ENCODE measurements around the gene RAB10. TPM values are rescaled to one million over a fixed set of nuclear protein-coding genes. Genes with fewer than 3 reads are reported as not detected.
"Not testable (repeated sequence)": the region's sequence is repeated elsewhere in the genome, so short reads cannot be mapped to it uniquely, and the experiment has no call there.

Gene RAB10
- total RNA-seq, 1 experiment from 2014 or later, result 138 TPM

DNA sequence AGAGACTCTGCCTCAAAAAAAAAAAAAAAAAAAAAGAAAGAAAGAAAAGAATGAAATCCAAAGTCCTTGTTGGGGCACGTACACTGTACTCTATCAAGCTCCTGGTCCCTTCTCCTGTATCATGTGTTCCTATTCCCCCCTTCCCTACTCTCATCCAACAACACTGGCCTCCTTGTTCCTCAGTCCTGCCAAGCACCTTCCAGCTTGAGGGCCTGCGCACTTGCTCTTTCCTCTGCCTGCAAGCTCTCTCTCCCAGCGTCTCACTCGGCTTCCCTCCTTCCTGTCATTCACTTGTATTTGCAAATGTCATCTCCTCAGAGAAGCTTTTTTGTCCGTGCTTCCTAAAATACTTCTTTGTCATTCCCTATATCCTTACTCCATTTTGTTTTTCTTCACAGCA is 40.8 kb upstream of the RAB10 start:
- Histone ChIP-seq H3K4me2 (ENCODE audit: low read length) (no peak overlapping the region), H4K20me1 (ENCODE audit: low read length) (no peaks in the 10 kb centered on the region), H3K27me3 (ENCODE audit: low read length) (no peaks in the 10 kb centered on the region), H2AFZ (ENCODE audit: low read length) (no peak overlapping the region), H3K36me3 (ENCODE audit: low read depth, low read length) (no peaks in the 10 kb centered on the region), H3K4me3 (ENCODE audit: low read length) (no peak overlapping the region), H3K4me1 (ENCODE audit: insufficient read depth, low read length) (peaks cover 11% of the 10 kb centered on the region), H3K9ac (ENCODE audit: low read length) (no peak overlapping the region), H3K9me3 (ENCODE audit: low read length) (no peaks in the 10 kb centered on the region), H3K79me2 (ENCODE audit: low read length) (no peaks in the 10 kb centered on the region), H3F3A (ENCODE audit: low read length, unreplicated experiment) (no peaks in the 10 kb centered on the region), H3K27ac (ENCODE audit: low read length) (no peak overlapping the region), H3K9me2 (replicated peaks; ENCODE audit: low read length) (no peaks in the 10 kb centered on the region)
- TF ChIP-seq EZH2 (IDR thresholded peaks at IDR 0.05; ENCODE audit: low read length, unreplicated experiment) (no peak), EZH2phosphoT487 (IDR thresholded peaks at IDR 0.05; ENCODE audit: borderline replicate concordance, low read length) (no peak)
- TF ChIP-seq, protein P1, sequence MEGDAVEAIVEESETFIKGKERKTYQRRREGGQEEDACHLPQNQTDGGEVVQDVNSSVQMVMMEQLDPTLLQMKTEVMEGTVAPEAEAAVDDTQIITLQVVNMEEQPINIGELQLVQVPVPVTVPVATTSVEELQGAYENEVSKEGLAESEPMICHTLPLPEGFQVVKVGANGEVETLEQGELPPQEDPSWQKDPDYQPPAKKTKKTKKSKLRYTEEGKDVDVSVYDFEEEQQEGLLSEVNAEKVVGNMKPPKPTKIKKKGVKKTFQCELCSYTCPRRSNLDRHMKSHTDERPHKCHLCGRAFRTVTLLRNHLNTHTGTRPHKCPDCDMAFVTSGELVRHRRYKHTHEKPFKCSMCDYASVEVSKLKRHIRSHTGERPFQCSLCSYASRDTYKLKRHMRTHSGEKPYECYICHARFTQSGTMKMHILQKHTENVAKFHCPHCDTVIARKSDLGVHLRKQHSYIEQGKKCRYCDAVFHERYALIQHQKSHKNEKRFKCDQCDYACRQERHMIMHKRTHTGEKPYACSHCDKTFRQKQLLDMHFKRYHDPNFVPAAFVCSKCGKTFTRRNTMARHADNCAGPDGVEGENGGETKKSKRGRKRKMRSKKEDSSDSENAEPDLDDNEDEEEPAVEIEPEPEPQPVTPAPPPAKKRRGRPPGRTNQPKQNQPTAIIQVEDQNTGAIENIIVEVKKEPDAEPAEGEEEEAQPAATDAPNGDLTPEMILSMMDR (conservative IDR thresholded peaks at IDR 0.05; ENCODE audit: low read depth, low read length), result no peak
- CTCF ChIA-PET, result interaction anchor here (0.7 kb wide), 1 partner anchor 151 kb away, joined by 7 read pairs; no protein-coding TSS in a partner anchor
- BruUV-seq (replicated peaks), result no TSS peak
- intact Hi-C loops (cut with micrococcal nuclease), result no loop called here
- DNase-seq (no peak), ATAC-seq (no peak)
- POLR2A ChIA-PET (ENCODE audit: unreplicated experiment), result no interaction called here

DNA sequence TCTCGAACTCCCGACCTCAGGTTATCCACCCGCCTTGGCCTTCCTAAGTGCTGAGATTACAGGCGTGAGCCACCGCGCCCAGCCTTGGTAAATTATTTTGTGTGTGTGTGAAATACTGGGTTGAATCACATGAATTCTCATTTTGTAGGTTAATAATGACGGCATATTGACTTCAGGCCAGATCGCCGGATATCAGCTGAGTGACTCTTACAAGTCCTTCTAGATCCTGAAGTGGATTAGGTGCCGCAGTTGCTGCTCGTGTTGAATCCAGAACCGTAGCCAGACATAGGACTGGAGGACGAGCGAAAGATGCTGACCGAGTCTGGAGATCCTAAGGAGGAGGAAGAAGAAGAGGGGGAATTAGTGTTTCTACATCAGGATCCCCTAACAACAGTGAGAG is 39.4 kb upstream of the RAB10 start:
- no peaks in the 10 kb centered on the region for H4K20me1 ChIP-seq (ENCODE audit: low read length)
- no peaks in the 10 kb centered on the region for H3K36me3 ChIP-seq (ENCODE audit: low read depth, low read length)
- H3K79me2 ChIP-seq (ENCODE audit: low read length), result no peaks in the 10 kb centered on the region
- intact Hi-C loops (cut with micrococcal nuclease), result no loop called here
- H2AFZ ChIP-seq (ENCODE audit: low read length), result no peak overlapping the region
- no peak for DNase-seq
- CTCF ChIA-PET, result no interaction called here
- no peaks in the 10 kb centered on the region for H3F3A ChIP-seq (ENCODE audit: low read length, unreplicated experiment)
- no peaks in the 10 kb centered on the region for H3K27me3 ChIP-seq (ENCODE audit: low read length)
- H3K9me2 ChIP-seq (replicated peaks; ENCODE audit: low read length), result no peaks in the 10 kb centered on the region
- H3K4me2 ChIP-seq (ENCODE audit: low read length), result no peak overlapping the region
- no TSS peak for BruUV-seq (replicated peaks)
- TF ChIP-seq EZH2phosphoT487 (IDR thresholded peaks at IDR 0.05; ENCODE audit: borderline replicate concordance, low read length), result no peak
- TF ChIP-seq, protein P1 (conservative IDR thresholded peaks at IDR 0.05; ENCODE audit: low read depth, low read length), result no peak
- TF ChIP-seq EZH2 (IDR thresholded peaks at IDR 0.05; ENCODE audit: low read length, unreplicated experiment), result no peak
- H3K4me3 ChIP-seq (ENCODE audit: low read length), result no peak overlapping the region
- H3K4me1 ChIP-seq (ENCODE audit: insufficient read depth, low read length), result peaks cover 13% of the 10 kb centered on the region
- no peak for ATAC-seq
- no peaks in the 10 kb centered on the region for H3K9me3 ChIP-seq (ENCODE audit: low read length)
- no peak overlapping the region for H3K27ac ChIP-seq (ENCODE audit: low read length)
- POLR2A ChIA-PET (ENCODE audit: unreplicated experiment), result no interaction called here
- H3K9ac ChIP-seq (ENCODE audit: low read length), result no peak overlapping the region

DNA sequence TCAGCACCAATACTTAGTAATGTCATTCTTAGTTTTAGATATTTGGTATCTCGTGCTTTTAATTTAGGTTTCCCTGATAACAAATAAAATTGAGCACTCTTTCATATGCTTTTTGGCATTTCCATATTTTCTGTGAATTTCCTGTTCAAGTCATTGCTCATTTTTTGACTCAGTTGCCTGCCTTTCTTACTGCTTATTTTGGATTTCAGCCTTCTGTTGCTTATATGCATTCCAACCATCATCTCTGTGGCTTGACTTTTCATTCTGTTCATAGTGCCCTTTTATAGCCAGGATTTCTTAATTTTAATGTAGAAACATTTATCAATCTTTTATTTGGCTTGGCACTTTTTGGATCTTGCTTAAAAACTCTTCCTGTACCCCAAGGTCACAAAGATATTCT is 37.0 kb upstream of the RAB10 start:
- Histone ChIP-seq H3K36me3 (ENCODE audit: low read depth, low read length) (no peaks in the 10 kb centered on the region), H3K9me2 (replicated peaks; ENCODE audit: low read length) (no peaks in the 10 kb centered on the region), H3K27me3 (ENCODE audit: low read length) (no peaks in the 10 kb centered on the region), H3K4me3 (ENCODE audit: low read length) (no peak overlapping the region), H2AFZ (ENCODE audit: low read length) (no peak overlapping the region), H3F3A (ENCODE audit: low read length, unreplicated experiment) (no peaks in the 10 kb centered on the region), H3K27ac (ENCODE audit: low read length) (no peak overlapping the region), H4K20me1 (ENCODE audit: low read length) (no peaks in the 10 kb centered on the region), H3K9me3 (ENCODE audit: low read length) (no peaks in the 10 kb centered on the region), H3K4me2 (ENCODE audit: low read length) (no peak overlapping the region), H3K4me1 (ENCODE audit: insufficient read depth, low read length) (peaks cover 13% of the 10 kb centered on the region), H3K79me2 (ENCODE audit: low read length) (no peaks in the 10 kb centered on the region), H3K9ac (ENCODE audit: low read length) (no peak overlapping the region)
- TF ChIP-seq, protein P1 (conservative IDR thresholded peaks at IDR 0.05; ENCODE audit: low read depth, low read length), result no peak
- TF ChIP-seq EZH2phosphoT487 (IDR thresholded peaks at IDR 0.05; ENCODE audit: borderline replicate concordance, low read length) (no peak), EZH2 (IDR thresholded peaks at IDR 0.05; ENCODE audit: low read length, unreplicated experiment) (no peak)
- intact Hi-C loops (cut with micrococcal nuclease), result loop anchor here (1.0 kb wide), 2 partner anchors 15 to 36 kb away; no protein-coding TSS in a partner anchor
- DNase-seq (no peak), ATAC-seq (no peak)
- no TSS peak for BruUV-seq (replicated peaks)
- ChIA-PET CTCF (no interaction called here), POLR2A (ENCODE audit: unreplicated experiment) (no interaction called here)

DNA sequence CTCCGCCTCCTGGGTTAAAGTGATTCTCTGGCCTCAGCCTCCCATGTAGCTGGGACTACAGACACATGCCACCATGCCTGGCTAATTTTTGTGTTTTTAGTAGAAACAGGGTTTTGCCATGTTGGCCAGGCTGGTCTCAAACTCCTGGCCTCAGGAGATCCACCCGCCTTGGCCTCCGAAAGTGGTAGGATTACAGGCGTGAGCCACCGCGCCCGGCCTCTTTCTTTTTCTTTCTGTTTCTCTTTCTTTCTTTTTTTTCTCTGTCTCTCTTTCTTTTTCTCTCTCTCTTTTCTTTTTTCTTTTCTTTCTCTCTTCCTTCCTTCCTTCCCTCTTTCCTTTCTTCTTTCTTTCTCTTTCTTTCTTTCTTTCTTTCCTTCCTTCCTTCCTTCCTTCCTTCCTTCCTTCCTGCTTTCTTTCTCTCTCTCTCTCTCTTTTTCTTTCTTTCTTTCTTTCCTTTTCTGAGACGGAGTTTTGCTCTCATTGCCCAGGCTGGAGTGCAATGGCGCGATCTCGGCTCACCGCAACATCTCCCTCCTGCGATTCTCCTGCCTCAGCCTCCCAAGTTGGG is 35.0 kb upstream of the RAB10 start:
- H3K36me3 ChIP-seq (ENCODE audit: low read depth, low read length); POLR2A ChIA-PET (ENCODE audit: unreplicated experiment); H3K9me3 ChIP-seq (ENCODE audit: low read length); ATAC-seq; H3K9ac ChIP-seq (ENCODE audit: low read length); H3K4me1 ChIP-seq (ENCODE audit: insufficient read depth, low read length); H3K9me2 ChIP-seq (replicated peaks; ENCODE audit: low read length); H3K27ac ChIP-seq (ENCODE audit: low read length); H3F3A ChIP-seq (ENCODE audit: low read length, unreplicated experiment); H2AFZ ChIP-seq (ENCODE audit: low read length); DNase-seq; H3K4me2 ChIP-seq (ENCODE audit: low read length); H4K20me1 ChIP-seq (ENCODE audit: low read length); intact Hi-C loops (cut with micrococcal nuclease); H3K79me2 ChIP-seq (ENCODE audit: low read length); BruUV-seq (replicated peaks); H3K27me3 ChIP-seq (ENCODE audit: low read length); H3K4me3 ChIP-seq (ENCODE audit: low read length): not testable (repeated sequence)
- CTCF ChIA-PET, result interaction anchor here (0.6 kb wide), 1 partner anchor 10 kb away, joined by 8 read pairs; no protein-coding TSS in a partner anchor
